Measurements from ENCODE around the gene SERGEF.

The SERGEF gene

DNA sequence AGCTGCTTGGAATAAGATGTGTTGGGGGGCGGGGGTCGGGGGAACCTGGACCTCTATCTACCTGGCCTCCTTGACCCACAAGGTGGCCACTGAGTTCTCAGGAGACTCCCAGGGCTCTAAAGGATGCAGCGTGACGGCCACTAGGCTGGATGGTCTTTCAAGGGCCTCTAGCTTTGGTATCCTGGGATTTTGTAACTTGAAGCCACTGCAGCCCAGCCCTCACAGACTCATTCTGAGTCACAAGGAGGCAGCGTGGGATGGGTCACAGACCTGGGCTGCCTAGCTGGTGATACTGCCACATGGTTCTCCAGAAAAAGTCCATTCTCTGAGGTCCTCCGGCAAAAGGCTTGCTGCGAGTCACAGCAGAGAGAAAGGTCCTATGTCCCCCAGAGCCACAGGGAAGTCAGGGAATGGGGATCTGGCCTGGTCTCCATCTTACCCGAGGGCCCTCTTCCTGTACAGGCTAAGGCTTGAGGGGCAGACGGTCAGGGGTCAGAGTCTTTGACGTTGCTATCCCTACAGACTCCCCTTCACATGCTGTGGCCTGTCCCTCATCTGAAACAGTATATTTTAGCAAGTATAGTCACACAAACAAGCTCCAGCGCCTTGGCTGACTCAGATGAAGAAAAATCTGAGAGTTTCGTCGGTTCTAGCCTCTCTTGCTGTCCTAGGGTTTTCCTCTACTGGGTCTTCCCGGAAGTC is 225.9 kb downstream of the SERGEF start:
- no peak for DNase-seq (ENCODE audit: low spot score)

GRCh38 chr11:17783878-17784277 is 229.0 kb downstream of the SERGEF start:
- no peak for DNase-seq (ENCODE audit: low spot score)

DNA sequence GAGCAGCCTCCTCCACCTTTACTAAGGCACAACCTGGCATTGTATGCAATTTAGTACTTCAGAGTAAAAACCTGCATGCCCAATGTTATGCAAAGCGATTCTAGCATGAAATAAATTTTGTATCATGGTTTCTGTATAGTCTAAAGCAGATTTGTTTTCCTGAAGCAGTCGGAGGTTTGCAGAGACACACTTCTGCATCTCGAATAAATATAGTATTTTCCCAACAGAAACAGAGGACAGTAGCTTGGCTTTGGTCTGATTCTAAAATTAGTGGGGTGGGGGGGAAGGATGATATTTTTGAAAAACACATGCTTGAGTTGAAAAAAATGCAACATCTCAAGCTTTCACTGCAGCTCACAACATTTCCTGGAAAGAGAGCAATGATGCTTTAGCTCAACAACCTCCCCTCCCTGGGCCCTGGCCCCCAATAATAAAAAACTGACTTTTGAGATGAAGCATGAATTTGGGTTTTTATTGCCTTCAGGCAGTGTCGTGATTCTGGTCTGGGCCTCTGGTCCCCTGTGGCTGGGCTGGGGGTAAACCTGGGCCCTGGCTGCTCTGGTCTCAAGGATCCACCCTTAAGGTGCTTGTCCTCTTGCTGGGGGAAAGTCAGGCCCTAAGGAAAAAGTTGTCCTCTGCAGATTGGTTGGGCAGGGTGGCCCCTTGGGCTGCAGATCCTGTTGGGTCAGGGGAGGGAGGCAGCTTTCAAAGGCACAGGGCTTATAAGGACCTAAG is 230.1 kb downstream of the SERGEF start:
- no peak for DNase-seq (ENCODE audit: low spot score)

GRCh38 chr11:17782145-17782544 is 230.7 kb downstream of the SERGEF start:
- DNase-seq (ENCODE audit: low spot score) = no peak

DNA sequence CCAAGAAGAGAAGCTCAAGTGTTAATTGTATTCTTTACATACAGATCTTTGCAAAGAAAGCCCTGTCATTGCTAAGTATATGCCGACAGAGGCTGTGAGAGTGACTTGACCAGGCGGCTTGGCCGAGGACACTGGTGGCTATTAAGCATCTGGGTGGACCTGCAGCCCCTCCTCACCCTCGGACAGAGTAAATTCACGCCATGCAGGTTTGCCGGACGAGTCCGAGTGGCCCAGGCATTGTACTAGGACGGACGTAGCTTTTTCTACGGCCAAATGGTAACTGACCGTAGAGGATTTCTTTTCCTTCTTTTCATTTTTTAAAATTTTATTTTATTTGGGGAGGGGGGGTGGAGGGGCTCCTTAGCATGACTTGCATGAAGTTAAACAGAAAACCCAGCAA is 231.2 kb downstream of the SERGEF start:
- DNase-seq (ENCODE audit: low spot score) = no peak

DNA sequence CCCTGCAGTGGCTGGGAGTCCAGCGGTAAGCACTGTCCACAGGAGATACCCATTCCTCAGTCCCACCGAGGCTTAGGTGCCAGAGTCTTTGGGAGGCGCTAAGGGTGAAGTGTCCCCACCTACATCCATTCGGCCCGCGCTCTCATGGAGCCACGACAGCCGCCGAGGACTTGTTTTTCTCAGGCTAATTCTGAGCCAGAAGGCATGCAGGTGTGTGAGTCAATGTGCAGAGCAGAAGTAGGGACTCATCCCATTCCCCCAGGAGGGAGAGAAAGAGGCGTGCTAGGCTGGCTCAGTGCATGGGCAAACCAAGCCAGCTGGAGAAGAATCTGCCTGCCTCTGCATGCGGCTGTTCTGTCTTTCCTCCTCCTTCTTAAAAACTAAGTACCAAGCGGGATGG is 231.6 kb downstream of the SERGEF start:
- DNase-seq (ENCODE audit: low spot score) = peak; percentile 24

- DNase-seq (ENCODE audit: low spot score) = no peak
Measured at GRCh38 chr11:17780668-17781067, 232.2 kb downstream of the SERGEF start.

DNA sequence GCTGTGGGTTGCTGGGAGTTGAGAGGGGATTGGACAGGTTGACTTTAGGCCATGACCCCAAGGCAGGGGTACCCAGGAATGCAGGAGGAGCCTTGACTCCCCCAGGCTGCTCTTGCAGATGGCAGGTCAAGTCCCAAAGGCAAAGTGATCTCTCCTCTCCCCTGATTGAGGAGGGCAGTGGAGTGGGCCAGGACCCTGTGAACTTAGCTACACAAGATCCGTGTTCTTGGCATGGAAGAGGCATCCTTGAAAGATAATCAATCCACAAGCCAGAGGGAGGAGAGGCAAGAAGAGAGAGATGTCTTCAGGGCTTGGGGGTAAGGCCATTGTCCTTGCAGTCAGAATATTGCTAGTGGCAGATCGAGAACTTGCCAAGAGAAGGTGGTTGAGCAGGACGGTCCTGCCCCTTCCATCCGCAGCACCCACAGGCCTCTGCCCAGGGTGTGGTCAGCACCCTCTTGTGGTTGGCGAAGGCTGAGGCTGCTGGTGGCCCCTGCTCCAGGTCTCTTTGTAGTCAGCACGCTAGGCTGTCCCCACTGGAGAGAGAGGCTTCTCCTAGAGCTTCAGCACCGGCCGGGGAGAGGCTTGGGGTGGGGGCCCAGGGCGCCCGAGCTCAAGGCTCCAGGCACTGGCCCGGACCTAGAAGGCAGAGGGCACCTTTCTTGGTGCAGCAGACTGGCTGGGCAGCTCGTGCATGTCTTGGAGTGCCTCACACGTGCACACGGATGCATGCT is 232.8 kb downstream of the SERGEF start:
- no peak for DNase-seq (ENCODE audit: low spot score)

- no peak for DNase-seq (ENCODE audit: low spot score)
Measured at GRCh38 chr11:17778956-17779860, 233.6 kb downstream of the SERGEF start.

DNA sequence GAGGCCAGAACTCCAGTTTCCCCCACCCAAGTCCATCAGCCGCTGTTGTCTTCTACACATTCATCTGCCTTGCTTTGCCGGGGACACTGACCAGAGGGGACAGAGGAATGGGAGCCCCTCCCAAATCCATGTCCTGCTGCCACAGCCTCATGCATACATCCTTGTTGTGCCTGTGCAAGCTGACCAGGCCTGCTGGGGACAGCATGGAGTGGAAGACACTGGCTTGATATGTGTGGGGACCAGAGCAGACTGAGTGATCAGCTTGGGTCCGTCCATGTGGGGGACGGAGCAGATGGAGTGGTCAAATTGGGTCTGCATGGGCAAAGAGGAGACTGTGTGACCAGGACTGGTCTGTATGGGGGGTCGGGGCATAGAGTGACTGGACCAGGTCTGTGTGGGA is 234.5 kb downstream of the SERGEF start:
- no peak for DNase-seq (ENCODE audit: low spot score)

GRCh38 chr11:17777738-17778091 is 235.1 kb downstream of the SERGEF start:
- no peak for DNase-seq (ENCODE audit: low spot score)

DNA sequence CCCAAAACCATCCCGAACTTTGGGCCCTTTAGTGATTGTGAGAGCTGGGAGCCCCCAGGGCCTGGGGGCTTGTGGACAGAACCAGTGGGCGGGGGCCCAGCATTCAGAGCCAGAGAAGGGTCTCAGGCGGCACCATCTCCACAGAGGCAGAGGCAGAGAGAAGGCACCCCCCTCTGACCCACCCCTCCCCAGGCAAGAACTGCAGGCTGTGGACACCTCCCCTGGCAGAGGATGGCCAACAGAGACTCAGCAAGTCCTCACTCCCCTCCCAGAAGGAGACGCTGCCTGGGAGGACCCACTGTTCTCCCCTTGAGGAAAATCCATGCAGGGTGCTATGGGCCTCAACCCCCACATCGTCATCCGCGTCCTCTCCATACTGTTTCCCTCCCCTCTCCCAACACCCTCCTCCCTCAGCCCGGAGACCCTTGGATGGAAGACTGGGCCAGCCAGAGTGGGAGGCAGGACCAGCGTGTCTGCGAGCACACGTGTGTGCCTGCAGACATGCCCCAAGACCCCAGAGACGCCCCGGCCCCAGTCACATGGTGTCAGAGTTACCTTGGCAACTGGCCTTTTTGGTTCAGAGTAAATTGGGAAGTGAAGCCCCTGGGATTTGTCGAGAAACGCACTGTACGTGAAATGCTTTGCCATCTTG is 235.6 kb downstream of the SERGEF start:
- DNase-seq (ENCODE audit: low spot score) = no peak

DNA sequence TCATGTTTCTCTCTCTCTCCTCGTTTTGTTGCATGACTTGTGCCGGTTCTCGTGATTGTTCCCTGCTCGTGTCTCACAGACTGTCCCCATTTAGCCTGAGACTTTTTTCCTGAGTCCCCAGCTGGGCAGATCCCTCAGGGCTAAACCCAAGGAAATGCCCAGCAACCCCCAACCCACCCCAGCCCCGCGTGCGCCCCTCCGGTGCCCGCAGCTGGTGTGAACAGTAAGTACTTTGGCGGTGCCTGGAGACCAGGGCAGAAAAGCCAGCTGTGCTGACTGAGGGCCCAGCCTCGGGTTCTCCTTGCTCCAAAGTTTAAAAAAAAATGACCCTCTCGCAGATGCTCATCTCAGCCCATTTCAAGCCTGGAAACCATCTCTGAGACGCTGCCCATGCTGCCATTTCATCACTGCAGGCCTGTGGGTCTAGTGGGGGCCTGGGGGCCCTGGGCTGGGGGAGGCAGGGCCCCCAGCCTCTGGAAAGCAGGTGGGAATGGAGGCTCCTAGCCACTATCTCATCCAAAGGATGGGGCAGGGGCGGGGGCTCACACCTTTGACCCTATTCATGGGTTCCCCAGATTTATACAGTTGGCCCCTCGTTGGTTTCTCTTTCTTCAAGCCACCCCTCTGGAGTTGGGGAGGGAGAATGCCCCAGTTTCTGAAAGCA is 236.5 kb downstream of the SERGEF start:
- DNase-seq (ENCODE audit: low spot score) = no peak

- DNase-seq (ENCODE audit: low spot score) = no peak
Measured at GRCh38 chr11:17775507-17776211, 237.2 kb downstream of the SERGEF start.

DNA sequence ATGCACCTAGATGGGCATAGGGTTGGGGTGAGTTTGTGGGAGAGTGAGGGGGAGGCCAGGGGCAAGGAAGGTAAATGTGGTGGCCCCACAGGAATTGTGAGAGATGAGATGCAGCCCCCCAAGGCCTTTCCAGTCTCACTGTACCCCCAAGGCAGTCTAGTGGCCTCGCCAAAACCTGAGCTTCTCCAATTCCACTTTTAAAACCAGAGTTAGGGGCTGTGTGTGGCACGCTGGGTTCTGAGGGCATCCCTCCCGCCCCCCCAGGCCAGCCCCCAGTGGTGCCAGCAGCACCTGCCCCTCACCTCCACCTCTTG is 237.9 kb downstream of the SERGEF start:
- DNase-seq (ENCODE audit: low spot score) = no peak

GRCh38 chr11:17774232-17775034 is 238.4 kb downstream of the SERGEF start:
- DNase-seq (ENCODE audit: low spot score) = no peak

DNA sequence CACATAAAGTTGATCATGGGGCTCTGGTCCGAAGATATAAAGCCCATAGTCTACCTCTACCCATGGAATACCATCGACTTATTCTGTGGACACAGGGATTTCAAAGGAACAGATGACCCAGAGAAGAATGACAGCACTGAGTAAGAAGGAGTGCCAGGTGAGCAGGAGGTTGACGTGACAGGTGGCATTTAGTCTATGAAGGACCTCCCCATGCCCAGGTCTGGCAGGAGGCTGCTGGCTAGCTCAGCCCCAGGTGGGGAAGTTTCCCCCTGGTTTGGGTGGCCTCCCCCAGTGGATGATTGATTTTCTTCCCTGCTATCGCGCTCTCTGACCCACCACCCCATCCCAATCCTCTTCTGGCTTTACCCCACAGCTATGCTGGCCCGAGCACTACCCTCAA is 239.2 kb downstream of the SERGEF start:
- DNase-seq (ENCODE audit: low spot score) = no peak

- DNase-seq (ENCODE audit: low spot score) = no peak
Measured at GRCh38 chr11:17772704-17773600, 239.9 kb downstream of the SERGEF start.
